ENCODE data around the gene PLCXD1.

GRCh38 chrX:319579-320125 lies 38.5 kb downstream of the PLCXD1 start:
- TF ChIP-seq GATA3 (IDR thresholded peaks at IDR 0.05; ENCODE audit: low read depth, low read length), result no peak
- no peak for TF ChIP-seq GATA2 (IDR thresholded peaks at IDR 0.05; ENCODE audit: low read depth, low read length)

All from SH-SY5Y (cell line).